Measurements from ENCODE around the gene FIGNL2. TPM values are rescaled to one million over a fixed set of nuclear protein-coding genes. Genes with fewer than 3 reads are reported as not detected.
A peak's percentile ranks its signal among the peaks of the same experiment; 100 is the strongest.

The FIGNL2 gene
- under 1 TPM; 0.09 to 0.47 (median 0.14) TPM for total RNA-seq
- under 1 TPM; 0.15 to 0.21 TPM for polyA plus RNA-seq

DNA sequence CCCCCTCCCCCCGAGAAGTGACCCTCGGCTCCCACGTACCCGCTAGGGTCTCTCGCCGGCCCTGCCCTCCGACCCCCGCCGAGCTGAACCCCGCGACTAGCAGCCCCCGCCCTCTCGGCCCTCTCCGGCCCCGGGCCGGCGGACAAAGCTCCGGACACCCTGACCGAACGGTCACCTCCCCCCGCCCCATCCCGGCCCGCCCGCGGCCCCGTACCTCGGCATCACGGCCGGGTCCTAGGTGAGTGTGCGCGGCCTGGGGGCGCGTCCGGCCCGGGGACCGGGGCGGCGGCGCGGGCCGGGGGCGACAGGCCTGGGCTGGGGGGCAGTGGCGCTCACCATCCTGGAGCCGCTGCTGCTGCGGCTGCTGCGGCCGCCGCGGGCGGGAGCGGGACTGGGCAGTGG, at the start of gene FIGNL2:
FIGNL2 (minus strand) TSS at position 393 of the 402 bp plus-strand sequence. CDS start 26,305 bp downstream, outside the sequence.
- Histone ChIP-seq H3K4me1 (peaks cover 0 to 7% (median 0%) of the 10 kb centered on the region in 3 donors), H3K27me3 (peaks cover 0 to 16% (median 0%) of the 10 kb centered on the region in 4 donors), H3K9me3 (no peaks in the 10 kb centered on the region), H3K27ac (no peak within 1 kb of the TSS), H3K36me3 (no peaks in the 10 kb centered on the region), H3K4me3 (peak within 1 kb of the TSS; percentile 10 to 52 (median 32))
- intact Hi-C loops (cut with DNase I) = no loop called here
- TF ChIP-seq, protein P1, sequence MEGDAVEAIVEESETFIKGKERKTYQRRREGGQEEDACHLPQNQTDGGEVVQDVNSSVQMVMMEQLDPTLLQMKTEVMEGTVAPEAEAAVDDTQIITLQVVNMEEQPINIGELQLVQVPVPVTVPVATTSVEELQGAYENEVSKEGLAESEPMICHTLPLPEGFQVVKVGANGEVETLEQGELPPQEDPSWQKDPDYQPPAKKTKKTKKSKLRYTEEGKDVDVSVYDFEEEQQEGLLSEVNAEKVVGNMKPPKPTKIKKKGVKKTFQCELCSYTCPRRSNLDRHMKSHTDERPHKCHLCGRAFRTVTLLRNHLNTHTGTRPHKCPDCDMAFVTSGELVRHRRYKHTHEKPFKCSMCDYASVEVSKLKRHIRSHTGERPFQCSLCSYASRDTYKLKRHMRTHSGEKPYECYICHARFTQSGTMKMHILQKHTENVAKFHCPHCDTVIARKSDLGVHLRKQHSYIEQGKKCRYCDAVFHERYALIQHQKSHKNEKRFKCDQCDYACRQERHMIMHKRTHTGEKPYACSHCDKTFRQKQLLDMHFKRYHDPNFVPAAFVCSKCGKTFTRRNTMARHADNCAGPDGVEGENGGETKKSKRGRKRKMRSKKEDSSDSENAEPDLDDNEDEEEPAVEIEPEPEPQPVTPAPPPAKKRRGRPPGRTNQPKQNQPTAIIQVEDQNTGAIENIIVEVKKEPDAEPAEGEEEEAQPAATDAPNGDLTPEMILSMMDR (IDR thresholded peaks at IDR 0.05) = no peak
- peak in 2 of 6 donors; percentile 37 to 80 for DNase-seq
- no peak for FAIRE-seq
- WGBS, 2 donors = 0 to 3% methylated on average over 34 to 51 of the region's 51 CpGs
- peak in 2 of 4 donors; percentile 18 to 19 for ATAC-seq

GRCh38 chr12:51897181-51897580, 48.7 kb upstream of the FIGNL2 start:
- no peak overlapping the region for H3K4me3 ChIP-seq
- H3K27ac ChIP-seq = no peak overlapping the region
- WGBS, 2 donors = 74 to 85% methylated on average over 8 of the region's 8 CpGs
- no peaks in the 10 kb centered on the region for H3K36me3 ChIP-seq
- H3K9me3 ChIP-seq = no peaks in the 10 kb centered on the region
- intact Hi-C loops (cut with DNase I) = no loop called here
- H3K4me1 ChIP-seq = no peaks in the 10 kb centered on the region
- ATAC-seq = no peak
- DNase-seq = peak in 1 of 6 donors; percentile 12
- TF ChIP-seq, protein P1 (IDR thresholded peaks at IDR 0.05) = no peak
- no peak for FAIRE-seq
- H3K27me3 ChIP-seq = no peaks in the 10 kb centered on the region

DNA sequence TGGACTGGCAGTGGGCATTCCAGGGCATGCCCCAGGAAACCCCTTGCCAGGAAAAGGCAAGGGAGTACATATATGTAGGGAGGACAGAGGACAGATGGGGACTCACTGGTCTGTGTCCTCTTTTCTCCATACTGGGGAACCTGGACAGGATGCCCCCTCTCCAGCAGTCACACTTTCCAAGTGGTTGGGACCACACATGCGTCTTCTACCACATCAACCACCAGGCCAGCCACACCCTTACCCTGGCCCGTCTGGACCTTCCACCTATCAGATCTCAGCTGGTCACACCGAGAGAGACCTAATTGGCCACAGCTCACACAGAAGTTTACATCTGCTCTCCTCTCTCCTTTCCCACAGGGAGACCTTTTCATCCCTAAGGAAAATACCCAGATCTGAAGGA, 47.7 kb upstream of the FIGNL2 start:
- 63 to 69% methylated on average over 3 of the region's 3 CpGs for WGBS, 2 donors
- intact Hi-C loops (cut with DNase I) = no loop called here

GRCh38 chr12:51895378-51896135, 47.0 kb upstream of the FIGNL2 start:
- no peak for ATAC-seq
- no peak for FAIRE-seq
- Histone ChIP-seq H3K9me3 (no peaks in the 10 kb centered on the region), H3K27ac (no peak overlapping the region), H3K4me1 (peaks cover 0 to 9% (median 0%) of the 10 kb centered on the region in 3 donors), H3K27me3 (no peaks in the 10 kb centered on the region), H3K36me3 (no peaks in the 10 kb centered on the region), H3K4me3 (no peak overlapping the region)
- TF ChIP-seq, protein P1 (IDR thresholded peaks at IDR 0.05) = no peak
- DNase-seq = peak in 1 of 6 donors; percentile 14
- intact Hi-C loops (cut with DNase I) = no loop called here
- 84 to 87% methylated on average over 8 of the region's 8 CpGs for WGBS, 2 donors

More for the DNA sequence above, 47.7 kb upstream of the FIGNL2 start:
- peaks cover 0 to 8% (median 0%) of the 10 kb centered on the region in 3 donors for H3K4me1 ChIP-seq
- no peak overlapping the region for H3K4me3 ChIP-seq
- no peak overlapping the region for H3K27ac ChIP-seq
- DNase-seq = peak in 1 of 6 donors; percentile 7
- no peaks in the 10 kb centered on the region for H3K9me3 ChIP-seq
- TF ChIP-seq, protein P1 (IDR thresholded peaks at IDR 0.05) = no peak
- no peaks in the 10 kb centered on the region for H3K27me3 ChIP-seq
- no peaks in the 10 kb centered on the region for H3K36me3 ChIP-seq
- FAIRE-seq = no peak
- ATAC-seq = no peak

DNA sequence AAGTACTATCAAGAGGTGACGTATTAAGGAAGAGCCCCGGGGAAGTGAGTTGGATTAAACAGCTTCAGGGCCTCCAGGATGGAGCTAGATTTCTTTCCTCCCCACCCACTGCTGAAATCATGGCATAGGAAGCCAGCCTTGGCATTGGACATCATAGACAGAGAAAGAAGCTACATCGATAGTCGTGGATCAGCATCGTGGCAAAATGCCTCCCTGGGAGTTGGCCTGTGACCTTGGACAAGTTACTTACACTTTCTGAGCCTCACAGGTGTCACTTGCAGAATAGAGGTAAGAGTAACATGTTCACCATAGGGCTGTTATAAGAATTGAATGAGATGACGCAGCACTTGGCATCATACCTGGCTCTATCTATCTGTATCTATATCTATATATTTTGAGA, 45.3 kb upstream of the FIGNL2 start:
- no peaks in the 10 kb centered on the region for H3K27me3 ChIP-seq
- H3K4me3 ChIP-seq = no peak overlapping the region
- FAIRE-seq (no peak), ATAC-seq (no peak), DNase-seq (peak in 1 of 6 donors; percentile 5)
- H3K36me3 ChIP-seq = no peaks in the 10 kb centered on the region
- TF ChIP-seq, protein P1 (IDR thresholded peaks at IDR 0.05) = no peak
- 67 to 73% methylated on average over 6 of the region's 6 CpGs for WGBS, 2 donors
- no peaks in the 10 kb centered on the region for H3K9me3 ChIP-seq
- H3K4me1 ChIP-seq = peaks cover 0 to 9% (median 0%) of the 10 kb centered on the region in 3 donors
- intact Hi-C loops (cut with DNase I) = no loop called here
- no peak overlapping the region for H3K27ac ChIP-seq
